GM18498 (cell line): Measurements from ENCODE around the gene MYOM1.
"Not testable (repeated sequence)": the region's sequence is repeated elsewhere in the genome, so short reads cannot be mapped to it uniquely, and the experiment has no call there.

Experiments used
- ATAC-seq: cut with Tn5 transposase; IDR thresholded peaks from one replicate; pipeline ENCODE4 v1.9.1; 2021; ENCODE audit warnings: mild to moderate bottlenecking, moderate library complexity; ENCODE audit not compliant: unreplicated experiment

MYOM1 gene

DNA sequence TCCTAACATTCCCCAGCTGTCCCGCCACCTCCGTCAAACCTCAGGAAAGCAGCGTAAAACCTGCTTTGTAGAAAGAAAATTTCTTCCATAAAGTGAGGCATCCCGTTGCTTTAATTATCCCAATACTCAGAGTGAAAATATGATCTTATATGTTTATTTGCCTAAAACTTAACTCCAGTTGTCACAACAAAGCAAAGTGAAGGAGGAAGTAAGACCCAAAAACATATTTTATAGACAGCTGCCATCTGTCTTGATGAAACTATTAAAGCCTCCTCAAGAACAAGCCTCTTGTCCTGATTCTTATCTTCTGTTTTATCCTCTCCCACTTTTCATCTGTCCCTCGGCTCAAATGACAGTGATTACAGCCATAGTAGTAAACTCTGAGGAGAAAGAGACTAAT, 177.9 kb downstream of the MYOM1 start:
- no peak for ATAC-seq

DNA sequence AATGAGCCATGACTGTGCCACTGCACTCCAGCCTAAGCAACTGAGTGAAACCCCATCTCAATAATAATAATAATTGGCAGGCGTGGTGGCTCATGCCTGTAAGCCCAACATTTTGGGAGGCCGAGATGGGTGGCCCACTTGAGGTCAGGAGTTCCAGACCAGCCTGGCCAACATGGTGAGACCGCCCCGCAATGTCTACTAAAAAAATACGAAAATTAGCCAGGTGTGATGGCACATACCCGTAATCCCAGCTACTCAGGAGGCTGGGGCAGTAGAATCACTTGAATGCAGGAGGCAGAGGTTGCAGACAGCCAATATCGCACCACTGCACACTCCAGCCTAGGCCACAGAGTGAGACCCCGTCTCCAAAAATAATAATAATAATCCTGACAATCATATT, 178.9 kb downstream of the MYOM1 start:
- no peak for ATAC-seq

- ATAC-seq, result no peak
Measured at GRCh38 chr18:3040173-3040572, 179.6 kb downstream of the MYOM1 start.

GRCh38 chr18:3037423-3037915, 182.3 kb downstream of the MYOM1 start:
- ATAC-seq, result peak; percentile 99

- no peak for ATAC-seq
Measured at GRCh38 chr18:3036108-3036507, 183.7 kb downstream of the MYOM1 start.

DNA sequence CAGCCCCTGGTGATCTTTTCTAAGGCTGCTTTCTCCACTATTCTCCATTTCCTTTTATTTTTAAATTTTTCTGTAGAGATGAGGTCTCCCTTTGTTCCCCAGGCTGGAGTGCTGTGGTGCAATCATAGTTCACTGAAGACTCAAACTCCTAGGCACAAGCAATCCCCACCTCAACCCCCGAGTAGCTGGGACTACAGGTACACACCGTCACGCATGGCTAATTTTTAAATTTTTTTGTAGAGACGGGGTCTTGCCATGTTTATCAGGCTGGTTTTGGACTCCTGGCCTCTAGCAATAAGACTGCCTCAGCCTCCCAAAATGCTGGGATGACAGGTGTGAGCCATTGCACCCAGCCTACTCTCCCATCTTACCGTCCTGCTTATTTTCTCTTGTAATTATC, 184.1 kb downstream of the MYOM1 start:
- ATAC-seq, result no peak

DNA sequence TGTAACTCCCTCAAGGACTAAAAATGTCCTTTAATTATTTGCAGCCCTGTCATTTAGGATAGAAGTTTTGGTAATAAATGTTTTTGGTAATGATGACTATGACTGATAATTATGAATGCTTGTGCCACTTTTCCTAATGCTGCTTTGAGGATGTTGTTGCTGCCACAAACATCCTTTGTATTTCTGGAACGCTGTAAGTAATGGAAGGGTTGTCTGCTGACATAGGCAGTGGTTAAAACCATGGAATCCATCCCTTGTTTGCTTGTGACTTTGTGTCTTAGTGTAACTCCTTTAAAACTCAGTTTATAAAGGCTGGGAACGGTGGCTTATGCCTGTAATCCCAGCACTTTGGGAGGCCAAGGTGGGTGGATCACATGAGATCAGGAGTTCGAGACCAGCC, 187.0 kb downstream of the MYOM1 start:
- no peak for ATAC-seq

DNA sequence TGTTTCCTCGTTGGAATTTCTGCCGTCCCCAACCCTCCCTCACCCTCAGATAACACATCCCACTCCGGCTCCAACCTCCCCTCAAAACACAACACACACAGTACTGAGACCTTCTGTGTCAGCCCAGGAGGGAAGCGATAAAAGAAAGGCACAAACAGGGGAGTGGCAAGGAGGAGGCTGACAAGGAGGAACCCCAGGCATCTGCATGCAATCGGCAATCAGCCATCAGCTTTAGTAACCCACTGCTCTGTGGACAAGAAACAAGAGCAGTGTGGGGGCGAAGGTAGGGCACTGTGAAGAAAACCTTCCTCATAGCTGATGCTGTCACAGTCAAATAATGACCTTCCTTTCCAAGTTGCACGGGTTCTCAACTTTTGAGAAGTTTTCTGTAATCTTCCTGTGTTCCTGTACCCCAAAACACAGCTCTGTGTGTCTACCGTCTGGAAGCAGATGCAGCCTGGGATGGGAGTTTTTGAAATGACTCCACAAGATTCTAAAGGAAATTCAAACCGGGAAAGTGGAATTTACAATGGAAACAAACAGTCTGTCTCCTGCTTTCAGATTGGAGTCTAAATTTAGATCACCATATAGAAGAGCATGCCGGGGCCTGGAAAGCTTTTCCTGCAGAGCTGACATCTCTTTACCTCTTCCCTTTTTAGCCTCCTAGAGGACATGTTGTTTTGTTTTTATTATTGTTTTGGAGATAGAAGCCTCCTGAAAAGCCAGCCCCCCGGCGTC, 190.4 kb downstream of the MYOM1 start:
- no peak for ATAC-seq

DNA sequence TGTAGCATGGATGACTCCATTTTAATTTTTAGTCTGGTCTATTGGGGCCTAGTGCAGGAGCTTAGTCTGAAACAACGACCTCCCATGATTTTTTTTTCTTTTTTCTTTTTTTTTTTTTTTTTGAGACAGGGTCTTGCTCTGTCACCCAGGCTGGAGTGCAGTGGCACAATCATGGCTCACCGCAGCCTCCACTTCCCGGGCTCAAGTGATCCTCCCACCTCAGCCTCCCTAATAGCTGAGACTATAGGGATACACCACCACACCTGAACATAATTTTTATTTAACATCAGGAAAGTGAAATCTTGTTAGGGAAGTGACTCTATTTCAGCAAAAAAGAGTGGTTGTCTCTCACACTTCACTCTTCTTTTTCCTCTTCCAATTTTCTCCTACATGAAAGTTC, 191.7 kb downstream of the MYOM1 start:
- not testable (repeated sequence) for ATAC-seq

- no peak for ATAC-seq
Measured at GRCh38 chr18:3027370-3027891, 192.3 kb downstream of the MYOM1 start.

DNA sequence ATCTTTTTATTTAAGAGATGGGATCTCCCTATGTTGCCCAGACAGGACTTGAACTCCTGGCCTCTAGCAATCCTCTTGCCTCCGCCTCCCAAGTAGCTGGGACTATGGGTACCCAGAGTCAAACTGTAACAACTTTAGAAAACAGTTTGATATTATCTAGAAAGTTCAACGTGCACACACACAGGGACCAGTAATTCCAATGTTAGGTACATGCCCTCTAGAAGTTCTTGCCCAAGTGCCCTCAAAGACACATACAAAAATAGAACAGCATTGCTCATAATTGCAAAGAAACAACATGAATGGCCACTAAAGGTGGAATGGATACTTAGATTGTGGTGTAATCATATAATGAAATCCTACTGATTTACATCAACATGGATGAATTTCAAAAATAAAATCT, 194.2 kb downstream of the MYOM1 start:
- ATAC-seq, result no peak

DNA sequence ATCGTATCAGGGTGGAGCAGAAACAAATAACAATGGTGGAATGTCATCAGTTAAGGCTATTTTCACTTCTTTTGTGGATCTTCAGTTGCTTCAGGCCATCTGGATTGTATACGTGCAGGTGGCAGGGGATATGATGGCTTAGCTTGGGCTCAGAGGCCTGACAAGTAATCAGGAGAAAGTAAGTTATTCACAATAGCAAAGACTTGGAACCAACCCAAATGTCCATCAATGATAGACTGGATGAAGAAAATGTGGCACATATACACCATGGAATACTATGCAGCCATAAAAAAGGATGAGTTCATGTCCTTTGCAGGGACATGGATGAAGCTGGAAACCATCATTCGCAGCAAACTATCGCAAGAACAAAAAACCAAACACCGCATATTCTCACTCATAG, 196.2 kb downstream of the MYOM1 start:
- not testable (repeated sequence) for ATAC-seq
